Vagina (tissue), 2 donors: ENCODE data around the gene CHIC2.

Experiments used
- CTCF ChIP-seq, 3 experiments: fragments of 450-650 bp in 2 of 3; fragments of 200-600 bp in 1 of 3; sonication (generic) in 1 of 3; IDR thresholded peaks; one replicate each; pipeline ENCODE4 v1.5.1; 2017 to 2019; ENCODE audit warnings: antibody characterized with exemption in 3 of 3, mild to moderate bottlenecking in 2 of 3, moderate library complexity in 2 of 3
- POLR2A ChIP-seq, 2 donors: fragments of 450-650 bp; IDR thresholded peaks; one replicate each; pipeline ENCODE4 v1.6.1; 2017; ENCODE audit warnings: antibody characterized with exemption in 2 of 2, mild to moderate bottlenecking in 2 of 2, moderate library complexity in 2 of 2

GRCh38 chr4:54092405-54093323 lies 28.3 kb upstream of the CHIC2 start:
- TF ChIP-seq POLR2A (IDR thresholded peaks at IDR 0.05) (no peak), CTCF (IDR thresholded peaks at IDR 0.05) (no peak)
